Keratinocyte (primary cell): ENCODE measurements around the gene FNBP1. TPM values are rescaled to one million over a fixed set of nuclear protein-coding genes. Genes with fewer than 3 reads are reported as not detected.

Experiments
- DNase-seq: peaks from one replicate; pipeline ENCODE4 v3.0.0-alpha.2; 2011; ENCODE audit warnings: low read depth, missing footprints, low spot score
- FAIRE-seq: peaks from 2 replicates; lab custom pipeline; 2011; peaks lifted over from hg19 to GRCh38; lab: Jason Lieb, UNC
- H2AFZ ChIP-seq: 2 replicates; pipeline ENCODE4 v1.6.0; 2012; ENCODE audit warnings: low read length, control low read depth, inconsistent platforms; ENCODE audit not compliant: control insufficient read depth
- H3K27ac ChIP-seq: 2 replicates; pipeline ENCODE4 v1.5.1; 2011; ENCODE audit warnings: low read length; ENCODE audit not compliant: control insufficient read depth, insufficient read depth
- H3K27me3 ChIP-seq: 3 replicates; pipeline ENCODE4 v1.6.0; 2011; ENCODE audit warnings: low read length; ENCODE audit not compliant: control insufficient read depth, insufficient read depth; ENCODE audit errors: extremely low read depth
- H3K36me3 ChIP-seq, 2 experiments: 2 replicates in 1 of 2; 3 replicates in 1 of 2; pipeline ENCODE4 v1.5.1; 2011; ENCODE audit warnings: low read length in 2 of 2, mild to moderate bottlenecking in 1 of 2; ENCODE audit not compliant: control insufficient read depth in 2 of 2, insufficient read depth in 2 of 2; ENCODE audit errors: extremely low read depth in 1 of 2
- H3K4me1 ChIP-seq: 3 replicates; pipeline ENCODE4 v1.5.1; 2011; ENCODE audit warnings: low read length; ENCODE audit not compliant: control insufficient read depth, insufficient read depth; ENCODE audit errors: extremely low read depth
- H3K4me2 ChIP-seq: 3 replicates; pipeline ENCODE4 v1.6.0; 2011; ENCODE audit warnings: low read depth, low read length; ENCODE audit not compliant: control insufficient read depth, insufficient read depth; ENCODE audit errors: extremely low read depth
- H3K4me3 ChIP-seq, 3 experiments: fragments of 200-600 bp in 1 of 3; sonication (generic) in 1 of 3; 2 replicates in 2 of 3; 3 replicates in 1 of 3; pipeline ENCODE4 v1.5.1; 2011 to 2016; ENCODE audit warnings: low read length in 3 of 3, mild to moderate bottlenecking in 3 of 3, control low read depth in 2 of 3, inconsistent platforms in 1 of 3, low read depth in 1 of 3, mixed read lengths in 1 of 3, mixed run types in 1 of 3, moderate library complexity in 1 of 3; ENCODE audit not compliant: control insufficient read depth in 2 of 3, insufficient read depth in 2 of 3; ENCODE audit errors: extremely low read depth in 1 of 3
- H3K79me2 ChIP-seq: 2 replicates; pipeline ENCODE4 v1.6.0; 2012; ENCODE audit warnings: low read length; ENCODE audit not compliant: control insufficient read depth, insufficient read depth
- H3K9ac ChIP-seq: 3 replicates; pipeline ENCODE4 v1.6.0; 2011; ENCODE audit warnings: low read length; ENCODE audit not compliant: control insufficient read depth, insufficient read depth; ENCODE audit errors: extremely low read depth
- H3K9me1 ChIP-seq: 3 replicates; pipeline ENCODE4 v1.6.0; 2011; ENCODE audit warnings: low read length; ENCODE audit not compliant: control insufficient read depth, insufficient read depth; ENCODE audit errors: extremely low read depth
- H3K9me3 ChIP-seq: 2 replicates; pipeline ENCODE4 v1.5.1; 2012; ENCODE audit warnings: low read depth, low read length; ENCODE audit not compliant: control insufficient read depth
- H4K20me1 ChIP-seq: 3 replicates; pipeline ENCODE4 v1.6.0; 2011; ENCODE audit warnings: low read length; ENCODE audit not compliant: control insufficient read depth, insufficient read depth; ENCODE audit errors: extremely low read depth
- EZH2 ChIP-seq: IDR thresholded peaks from one replicate; pipeline ENCODE4 v1.6.1; 2012; ENCODE audit warnings: inconsistent platforms, mild to moderate bottlenecking, low read length, moderate library complexity
- dilution Hi-C: fragments of 300-500 bp; cut with MboI; formaldehyde crosslinking; loops from one replicate; pipeline ENCODE4 v1.7.0; 2020; ENCODE audit warnings: low sequenced_read_pairs; ENCODE audit not compliant: extremely low pct_ligation_motif_present
- polyA plus RNA-seq, 5 experiments: library from polyadenylated mRNA; depleted of rRNA in 3 of 5; stranded (reverse) in 3 of 5; stranded (forward) in 1 of 5; unstranded in 1 of 5; fragments of >200 nt; gene quantifications; 1 replicate in 1 of 5; 2 replicates in 3 of 5; 3 replicates in 1 of 5; pipeline versions ENCODE4 v1.2.1 to v1.2.3, GENCODE V29; 2011 to 2012; ENCODE audit warnings: missing spikeins in 2 of 5, low read depth in 1 of 5, low replicate concordance in 1 of 5
- TF ChIP-seq, protein P1 (sequence below), 3 experiments: IDR thresholded peaks in 1 of 3; conservative IDR thresholded peaks in 1 of 3; optimal IDR thresholded peaks in 1 of 3; 2 replicates in 2 of 3; 3 replicates in 1 of 3; pipeline versions ENCODE3 to v1.5.1; 2011; ENCODE audit warnings: low read length in 3 of 3, mild to moderate bottlenecking in 3 of 3, moderate library complexity in 2 of 3, control low read depth in 1 of 3, inconsistent platforms in 1 of 3; ENCODE audit not compliant: insufficient read depth in 2 of 3; ENCODE audit errors: extremely low read depth in 1 of 3

FNBP1 gene
- polyA plus RNA-seq, 1 donor (not counting 4 experiments of a cell fraction or from before 2014, with no cell fraction given): 9.6 TPM

DNA sequence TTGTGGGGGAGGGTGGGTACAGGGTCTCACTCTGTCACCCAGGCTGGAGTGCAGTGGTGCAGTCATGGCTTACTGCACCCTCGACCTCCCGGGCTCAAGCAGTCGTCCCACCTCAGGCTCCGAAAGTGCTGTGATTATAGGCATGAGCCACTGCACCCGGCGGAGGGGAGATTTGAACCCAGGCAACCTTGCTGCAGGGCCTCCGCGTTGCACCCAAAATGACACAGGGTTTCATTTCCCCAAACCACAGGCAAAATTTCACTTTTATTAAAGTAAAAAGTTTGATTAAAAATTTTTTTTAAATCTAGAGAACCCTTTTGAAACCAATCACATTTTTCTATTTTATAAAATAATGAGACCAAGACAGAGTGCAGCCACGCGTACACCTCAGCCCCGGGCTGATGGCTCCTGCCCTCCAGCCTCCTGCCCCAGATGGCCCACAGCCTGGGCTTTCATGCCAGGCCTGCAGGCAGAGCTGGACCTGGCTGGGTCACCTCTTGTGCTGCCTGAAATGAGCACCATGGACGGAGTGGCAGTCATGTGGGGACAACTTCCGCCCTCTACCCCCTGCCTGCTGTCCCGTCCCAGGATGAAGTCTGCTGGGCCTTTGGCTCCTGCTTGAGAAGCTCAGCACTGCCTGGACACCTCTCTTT lies 177.2 kb downstream of the FNBP1 start:
- Histone ChIP-seq H3K4me2 (no peak overlapping the region), H3K79me2 (no peaks in the 10 kb centered on the region), H3K36me3 (peaks cover 11 to 18% of the 10 kb centered on the region in 2 experiments), H3K27me3 (no peaks in the 10 kb centered on the region), H3K27ac (no peak overlapping the region), H3K9me3 (no peaks in the 10 kb centered on the region), H2AFZ (no peak overlapping the region), H3K9me1 (no peaks in the 10 kb centered on the region), H4K20me1 (no peaks in the 10 kb centered on the region), H3K4me3 (no peak overlapping the region), H3K9ac (no peak overlapping the region), H3K4me1 (peaks cover 8% of the 10 kb centered on the region)
- TF ChIP-seq, protein P1, sequence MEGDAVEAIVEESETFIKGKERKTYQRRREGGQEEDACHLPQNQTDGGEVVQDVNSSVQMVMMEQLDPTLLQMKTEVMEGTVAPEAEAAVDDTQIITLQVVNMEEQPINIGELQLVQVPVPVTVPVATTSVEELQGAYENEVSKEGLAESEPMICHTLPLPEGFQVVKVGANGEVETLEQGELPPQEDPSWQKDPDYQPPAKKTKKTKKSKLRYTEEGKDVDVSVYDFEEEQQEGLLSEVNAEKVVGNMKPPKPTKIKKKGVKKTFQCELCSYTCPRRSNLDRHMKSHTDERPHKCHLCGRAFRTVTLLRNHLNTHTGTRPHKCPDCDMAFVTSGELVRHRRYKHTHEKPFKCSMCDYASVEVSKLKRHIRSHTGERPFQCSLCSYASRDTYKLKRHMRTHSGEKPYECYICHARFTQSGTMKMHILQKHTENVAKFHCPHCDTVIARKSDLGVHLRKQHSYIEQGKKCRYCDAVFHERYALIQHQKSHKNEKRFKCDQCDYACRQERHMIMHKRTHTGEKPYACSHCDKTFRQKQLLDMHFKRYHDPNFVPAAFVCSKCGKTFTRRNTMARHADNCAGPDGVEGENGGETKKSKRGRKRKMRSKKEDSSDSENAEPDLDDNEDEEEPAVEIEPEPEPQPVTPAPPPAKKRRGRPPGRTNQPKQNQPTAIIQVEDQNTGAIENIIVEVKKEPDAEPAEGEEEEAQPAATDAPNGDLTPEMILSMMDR (optimal IDR thresholded peaks at IDR 0.05 in 1 of 3, IDR thresholded peaks at IDR 0.05 in 1 of 3, conservative IDR thresholded peaks at IDR 0.05 in 1 of 3; ENCODE audit: extremely low read depth in 1 of 3, insufficient read depth in 2 of 3, low read length in 3 of 3): no peak
- no peak for TF ChIP-seq EZH2
- DNase-seq (no peak), FAIRE-seq (no peak)
- dilution Hi-C loops: no loop called here

DNA sequence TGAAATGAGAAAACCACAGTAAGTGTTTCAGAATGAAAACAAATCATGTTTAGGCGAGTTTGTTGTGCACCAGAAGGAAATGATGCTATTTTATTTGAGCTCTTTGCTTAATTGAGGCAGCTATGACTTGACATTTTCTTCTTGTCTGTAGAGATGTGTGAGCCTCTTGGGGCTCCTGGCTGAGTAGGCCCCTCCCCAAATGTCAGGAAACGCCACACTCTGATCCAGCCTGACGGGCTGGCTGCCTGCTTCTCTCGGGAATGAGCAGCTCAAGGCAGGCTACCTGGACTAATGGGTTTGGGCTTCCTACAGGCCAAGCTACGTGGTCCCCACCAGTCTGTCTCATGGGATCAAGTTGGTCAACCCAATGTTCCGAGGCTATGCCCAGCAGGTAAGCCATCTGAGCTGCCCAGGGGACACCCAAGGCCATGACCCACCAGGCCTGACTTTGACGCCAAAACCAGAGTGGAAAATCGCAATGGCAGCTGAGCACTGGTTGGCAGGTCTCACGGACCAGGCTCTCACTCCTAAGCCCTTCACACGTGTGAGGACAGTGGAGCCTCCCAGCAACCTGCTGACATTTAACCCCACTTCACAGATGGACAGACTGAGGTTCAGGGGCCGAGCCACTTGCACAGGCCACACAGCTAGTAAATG lies 177.9 kb downstream of the FNBP1 start:
- Histone ChIP-seq H3K4me1 (peaks cover 8% of the 10 kb centered on the region), H3K9me1 (no peaks in the 10 kb centered on the region), H3K79me2 (no peaks in the 10 kb centered on the region), H3K4me3 (no peak overlapping the region), H2AFZ (no peak overlapping the region), H3K4me2 (no peak overlapping the region), H3K9me3 (no peaks in the 10 kb centered on the region), H4K20me1 (no peaks in the 10 kb centered on the region), H3K9ac (no peak overlapping the region), H3K36me3 (peaks cover 11 to 18% of the 10 kb centered on the region in 2 experiments), H3K27ac (no peak overlapping the region), H3K27me3 (no peaks in the 10 kb centered on the region)
- dilution Hi-C loops: no loop called here
- TF ChIP-seq, protein P1 (optimal IDR thresholded peaks at IDR 0.05 in 1 of 3, IDR thresholded peaks at IDR 0.05 in 1 of 3, conservative IDR thresholded peaks at IDR 0.05 in 1 of 3; ENCODE audit: extremely low read depth in 1 of 3, insufficient read depth in 2 of 3, low read length in 3 of 3): no peak
- no peak for TF ChIP-seq EZH2
- no peak for FAIRE-seq
- no peak for DNase-seq
